Measurements from ENCODE around the gene MTCH1. TPM values are rescaled to one million over a fixed set of nuclear protein-coding genes. Genes with fewer than 3 reads are reported as not detected.

The MTCH1 gene
- total RNA-seq, 1 donor from 2014 or later = 151 TPM

DNA sequence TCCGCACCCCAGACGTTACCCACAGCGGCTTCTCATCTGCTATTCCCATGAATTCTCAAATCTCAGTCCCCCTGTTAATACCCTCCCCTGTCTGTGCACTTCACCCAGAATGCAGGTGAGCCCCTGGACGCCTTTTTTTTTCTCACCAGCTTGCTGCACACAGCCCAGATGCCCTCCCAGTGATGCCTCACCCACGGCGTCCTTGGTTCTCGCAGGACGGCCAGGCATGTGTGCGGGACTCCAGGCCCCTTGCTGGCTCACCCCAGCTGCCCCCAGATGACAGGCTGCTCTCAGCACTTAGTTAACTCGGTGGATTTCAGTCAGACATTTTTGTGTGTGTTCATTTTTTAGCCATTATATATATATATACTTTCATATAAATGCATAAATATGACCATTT lies 56.8 kb downstream of the MTCH1 start:
- Mint-ChIP-seq H3K36me3 (peaks cover 8% of the 10 kb centered on the region), H3K4me3 (no peak overlapping the region), H3K4me1 (peaks cover 15% of the 10 kb centered on the region), H3K27me3 (ENCODE audit: low read depth) (no peaks in the 10 kb centered on the region), H3K9me3 (peaks cover 8% of the 10 kb centered on the region), H3K27ac (no peak overlapping the region)
- no peak for DNase-seq (ENCODE audit: low spot score in 2 of 2, unreplicated experiment in 2 of 2)
- TF ChIP-seq CTCF (IDR thresholded peaks at IDR 0.05; ENCODE audit: unreplicated experiment) = no peak

- H3K4me1 Mint-ChIP-seq = peaks cover 15% of the 10 kb centered on the region
- peaks cover 8% of the 10 kb centered on the region for H3K9me3 Mint-ChIP-seq
- no peaks in the 10 kb centered on the region for H3K27me3 Mint-ChIP-seq (ENCODE audit: low read depth)
Observed at GRCh38 chr6:36928547-36928918, 57.5 kb downstream of the MTCH1 start.

GRCh38 chr6:36927691-36928546 lies 58.1 kb downstream of the MTCH1 start:
- H3K27me3 Mint-ChIP-seq (ENCODE audit: low read depth) = no peaks in the 10 kb centered on the region
- no peak overlapping the region for H3K27ac Mint-ChIP-seq
- H3K4me1 Mint-ChIP-seq = peaks cover 15% of the 10 kb centered on the region
- DNase-seq (ENCODE audit: low spot score in 2 of 2, unreplicated experiment in 2 of 2) = no peak
- peaks cover 7% of the 10 kb centered on the region for H3K9me3 Mint-ChIP-seq
- H3K36me3 Mint-ChIP-seq = peaks cover 8% of the 10 kb centered on the region
- TF ChIP-seq CTCF (IDR thresholded peaks at IDR 0.05; ENCODE audit: unreplicated experiment) = no peak
- H3K4me3 Mint-ChIP-seq = no peak overlapping the region

More at GRCh38 chr6:36928547-36928918, 57.5 kb downstream of the MTCH1 start:
- DNase-seq (ENCODE audit: low spot score in 2 of 2, unreplicated experiment in 2 of 2) = no peak
- H3K36me3 Mint-ChIP-seq = peaks cover 8% of the 10 kb centered on the region
- no peak overlapping the region for H3K27ac Mint-ChIP-seq
- TF ChIP-seq CTCF (IDR thresholded peaks at IDR 0.05; ENCODE audit: unreplicated experiment) = no peak
- no peak overlapping the region for H3K4me3 Mint-ChIP-seq

- Mint-ChIP-seq H3K27ac (no peak overlapping the region), H3K9me3 (peaks cover under 1% of the 10 kb centered on the region), H3K4me3 (no peak overlapping the region), H3K27me3 (ENCODE audit: low read depth) (no peaks in the 10 kb centered on the region), H3K36me3 (peaks cover 5% of the 10 kb centered on the region), H3K4me1 (peaks cover 15% of the 10 kb centered on the region)
- TF ChIP-seq CTCF (IDR thresholded peaks at IDR 0.05; ENCODE audit: unreplicated experiment) = no peak
- no peak for DNase-seq (ENCODE audit: low spot score in 2 of 2, unreplicated experiment in 2 of 2)
Observed at GRCh38 chr6:36926708-36927513, 59.1 kb downstream of the MTCH1 start.

- no peak for DNase-seq (ENCODE audit: low spot score in 2 of 2, unreplicated experiment in 2 of 2)
- Mint-ChIP-seq H3K27ac (no peak overlapping the region), H3K36me3 (peaks cover 7% of the 10 kb centered on the region), H3K27me3 (ENCODE audit: low read depth) (no peaks in the 10 kb centered on the region), H3K4me1 (peaks cover 15% of the 10 kb centered on the region), H3K9me3 (no peaks in the 10 kb centered on the region), H3K4me3 (no peak overlapping the region)
- no peak for TF ChIP-seq CTCF (IDR thresholded peaks at IDR 0.05; ENCODE audit: unreplicated experiment)
Observed at GRCh38 chr6:36925809-36926208, 60.2 kb downstream of the MTCH1 start.

Data from mesothelial cell of epicardium (in vitro differentiated cells).